GM18517 (cell line): ENCODE data around the gene OR5B3.
A peak's percentile ranks its signal among the peaks of the same experiment; 100 is the strongest.
"Not testable (repeated sequence)": the region's sequence is repeated elsewhere in the genome, so short reads cannot be mapped to it uniquely, and the experiment has no call there.

Source experiments
- ATAC-seq: cut with Tn5 transposase; IDR thresholded peaks from one replicate; pipeline ENCODE4 v1.9.1; 2021; ENCODE audit warnings: mild to moderate bottlenecking, moderate library complexity; ENCODE audit not compliant: unreplicated experiment

Gene OR5B3

GRCh38 chr11:58406774-58407173, at the start of gene OR5B3:
OR5B3 (minus strand) TSS chr11:58406874; CDS start chr11:58403409, 3,465 bp downstream.
- ATAC-seq = no peak

- ATAC-seq = no peak
Observed at GRCh38 chr11:58451585-58451984, 44.9 kb upstream of the OR5B3 start.

GRCh38 chr11:58446294-58446693, 39.6 kb upstream of the OR5B3 start:
- no peak for ATAC-seq

- ATAC-seq = no peak
Observed at GRCh38 chr11:58444300-58444699, 37.6 kb upstream of the OR5B3 start.

- no peak for ATAC-seq
Observed at GRCh38 chr11:58442136-58442535, 35.5 kb upstream of the OR5B3 start, which contains the start of gene OR5B12. OR5B12 (minus strand) TSS chr11:58442236; CDS start chr11:58440151, 2,085 bp downstream.

GRCh38 chr11:58438486-58438885, 31.8 kb upstream of the OR5B3 start:
- no peak for ATAC-seq

- ATAC-seq = no peak
Observed at GRCh38 chr11:58434217-58434616, 27.5 kb upstream of the OR5B3 start.

- peak; percentile 67 for ATAC-seq
Observed at GRCh38 chr11:58433638-58434203, 27.0 kb upstream of the OR5B3 start.

GRCh38 chr11:58429273-58429672, 22.6 kb upstream of the OR5B3 start:
- no peak for ATAC-seq

- no peak for ATAC-seq
Observed at GRCh38 chr11:58428021-58428420, 21.3 kb upstream of the OR5B3 start, which contains the start of gene OR5B2. OR5B2 (minus strand) TSS chr11:58428121; CDS start chr11:58423261, 4,860 bp downstream.

- not testable (repeated sequence) for ATAC-seq
Observed at GRCh38 chr11:58399622-58400021, 7.1 kb downstream of the OR5B3 start.

- ATAC-seq = no peak
Observed at GRCh38 chr11:58395581-58395980, 11.1 kb downstream of the OR5B3 start.

GRCh38 chr11:58394195-58394594, 12.5 kb downstream of the OR5B3 start:
- no peak for ATAC-seq

- ATAC-seq = no peak
Observed at GRCh38 chr11:58392746-58393145, 13.9 kb downstream of the OR5B3 start.

- no peak for ATAC-seq
Observed at GRCh38 chr11:58391879-58392278, 14.8 kb downstream of the OR5B3 start.

GRCh38 chr11:58390551-58391063, 16.1 kb downstream of the OR5B3 start:
- ATAC-seq = no peak

GRCh38 chr11:58358969-58359368, 47.7 kb downstream of the OR5B3 start, which contains the start of gene OR5B17:
OR5B17 (minus strand) TSS chr11:58359069; CDS start chr11:58359069, 0 bp downstream.
- ATAC-seq = no peak

- ATAC-seq = no peak
Observed at GRCh38 chr11:58354727-58355126, 51.9 kb downstream of the OR5B3 start.
